ENCODE results near the gene CECR2.

The CECR2 gene

DNA sequence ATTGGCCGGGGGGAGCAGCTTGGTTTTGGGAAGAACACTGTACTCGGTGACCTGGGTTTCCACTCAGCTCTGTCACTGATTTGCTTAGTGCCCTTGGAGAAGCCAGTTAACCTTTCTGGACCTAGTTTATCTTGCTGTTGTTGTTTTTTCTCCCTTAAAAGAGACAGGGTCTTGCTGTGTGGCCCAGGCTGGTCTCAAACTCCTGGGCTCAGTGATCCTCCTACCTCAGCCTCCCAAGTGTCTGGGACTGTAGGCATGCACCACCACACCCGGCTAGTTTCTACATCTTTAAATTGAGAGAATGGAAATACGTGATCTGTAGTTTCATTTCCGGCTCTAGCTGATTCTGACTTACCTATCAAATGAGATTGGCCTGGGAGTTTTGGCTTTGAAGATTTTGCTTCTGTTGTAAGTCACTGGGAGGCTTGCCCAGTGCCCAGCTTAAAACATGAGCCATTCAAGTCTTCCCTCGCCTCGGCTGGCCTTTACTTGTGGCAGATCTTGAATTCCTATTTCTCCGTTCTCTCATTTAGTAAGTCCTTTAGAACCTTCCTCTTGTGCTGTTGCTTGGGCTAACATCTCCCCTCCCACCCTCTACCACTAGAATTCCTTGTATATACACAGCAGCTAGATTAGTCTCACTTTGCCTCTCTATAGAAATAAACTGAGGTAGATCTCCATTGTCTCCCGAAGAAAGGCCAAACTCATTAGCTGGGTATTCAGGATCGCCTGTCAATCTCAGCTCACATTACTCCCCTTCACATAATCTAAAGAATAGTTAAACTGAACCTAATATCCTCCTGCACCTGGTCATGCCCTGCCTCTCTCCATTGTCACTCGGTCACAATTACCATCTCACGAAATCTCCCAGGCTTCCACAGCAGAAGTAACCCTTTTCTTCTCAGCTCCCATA, 106.3 kb downstream of the CECR2 start:
- no peak overlapping the region for H3K4me3 ChIP-seq (ENCODE audit: low read depth, low read length)
- H3K4me1 ChIP-seq: no peaks in the 10 kb centered on the region; the same call in 1 of the 2 replicates
- TF ChIP-seq, protein P1, sequence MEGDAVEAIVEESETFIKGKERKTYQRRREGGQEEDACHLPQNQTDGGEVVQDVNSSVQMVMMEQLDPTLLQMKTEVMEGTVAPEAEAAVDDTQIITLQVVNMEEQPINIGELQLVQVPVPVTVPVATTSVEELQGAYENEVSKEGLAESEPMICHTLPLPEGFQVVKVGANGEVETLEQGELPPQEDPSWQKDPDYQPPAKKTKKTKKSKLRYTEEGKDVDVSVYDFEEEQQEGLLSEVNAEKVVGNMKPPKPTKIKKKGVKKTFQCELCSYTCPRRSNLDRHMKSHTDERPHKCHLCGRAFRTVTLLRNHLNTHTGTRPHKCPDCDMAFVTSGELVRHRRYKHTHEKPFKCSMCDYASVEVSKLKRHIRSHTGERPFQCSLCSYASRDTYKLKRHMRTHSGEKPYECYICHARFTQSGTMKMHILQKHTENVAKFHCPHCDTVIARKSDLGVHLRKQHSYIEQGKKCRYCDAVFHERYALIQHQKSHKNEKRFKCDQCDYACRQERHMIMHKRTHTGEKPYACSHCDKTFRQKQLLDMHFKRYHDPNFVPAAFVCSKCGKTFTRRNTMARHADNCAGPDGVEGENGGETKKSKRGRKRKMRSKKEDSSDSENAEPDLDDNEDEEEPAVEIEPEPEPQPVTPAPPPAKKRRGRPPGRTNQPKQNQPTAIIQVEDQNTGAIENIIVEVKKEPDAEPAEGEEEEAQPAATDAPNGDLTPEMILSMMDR (IDR thresholded peaks at IDR 0.05; ENCODE audit: low read depth, low read length): no peak
- no peaks in the 10 kb centered on the region for H3K36me3 ChIP-seq
- H3K27me3 ChIP-seq: no peaks in the 10 kb centered on the region; the same call in 1 of the 2 replicates
- no peaks in the 10 kb centered on the region for H3K9me3 ChIP-seq
- no peak for DNase-seq

DNA sequence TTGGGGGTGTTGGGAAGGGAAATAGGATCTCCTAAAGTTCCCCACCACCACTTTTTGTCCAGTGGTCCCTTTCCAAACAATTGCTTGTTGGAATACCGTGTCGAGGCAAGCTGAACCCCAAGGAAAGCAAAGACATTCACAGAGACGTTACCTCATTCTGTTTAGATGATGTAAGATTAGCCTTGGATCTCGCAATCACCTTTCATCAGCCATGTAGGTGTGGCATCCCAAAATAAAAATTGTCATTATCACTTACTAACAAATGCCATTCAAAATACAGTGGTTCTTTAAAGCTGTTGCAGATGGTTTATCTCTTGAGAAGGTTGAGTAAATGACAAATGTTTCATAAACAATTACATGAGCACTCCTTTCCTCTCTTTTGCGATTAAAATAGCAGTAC, 107.6 kb downstream of the CECR2 start:
- Histone ChIP-seq H3K27me3 (no peaks in the 10 kb centered on the region; the same call in 1 of the 2 replicates), H3K4me1 (no peaks in the 10 kb centered on the region; the same call in 1 of the 2 replicates), H3K36me3 (no peaks in the 10 kb centered on the region), H3K9me3 (no peaks in the 10 kb centered on the region), H3K4me3 (ENCODE audit: low read depth, low read length) (no peak overlapping the region; the same call in 1 of the 2 replicates)
- no peak for DNase-seq
- TF ChIP-seq, protein P1 (IDR thresholded peaks at IDR 0.05; ENCODE audit: low read depth, low read length): no peak

DNA sequence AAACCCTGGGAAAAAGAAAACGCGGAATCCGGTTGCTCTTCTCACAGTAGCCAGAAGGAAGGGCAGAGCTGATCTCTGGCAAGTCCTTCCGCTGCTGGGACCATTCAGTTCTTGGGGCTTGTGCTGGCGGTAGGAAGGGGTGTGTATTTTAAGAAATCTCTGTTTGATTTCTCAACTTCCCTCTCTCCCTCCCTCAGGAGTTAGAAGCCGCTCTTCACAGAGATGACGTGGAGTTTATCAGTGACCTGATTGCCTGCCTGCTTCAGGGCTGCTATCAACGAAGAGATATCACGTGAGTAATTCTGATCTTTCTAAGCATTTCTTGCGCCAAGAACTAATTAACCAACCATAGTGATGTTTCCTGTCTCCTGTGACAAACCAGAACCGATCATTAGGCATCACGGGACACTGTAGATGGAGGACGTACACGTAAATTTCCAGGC, 108.2 kb downstream of the CECR2 start:
- DNase-seq: no peak
- no peaks in the 10 kb centered on the region for H3K9me3 ChIP-seq
- no peaks in the 10 kb centered on the region; the same call in 1 of the 2 replicates for H3K4me1 ChIP-seq
- H3K4me3 ChIP-seq (ENCODE audit: low read depth, low read length): peak overlapping the region; percentile 29
- no peaks in the 10 kb centered on the region; the same call in 1 of the 2 replicates for H3K27me3 ChIP-seq
- H3K36me3 ChIP-seq: no peaks in the 10 kb centered on the region
- TF ChIP-seq, protein P1 (IDR thresholded peaks at IDR 0.05; ENCODE audit: low read depth, low read length): no peak

DNA sequence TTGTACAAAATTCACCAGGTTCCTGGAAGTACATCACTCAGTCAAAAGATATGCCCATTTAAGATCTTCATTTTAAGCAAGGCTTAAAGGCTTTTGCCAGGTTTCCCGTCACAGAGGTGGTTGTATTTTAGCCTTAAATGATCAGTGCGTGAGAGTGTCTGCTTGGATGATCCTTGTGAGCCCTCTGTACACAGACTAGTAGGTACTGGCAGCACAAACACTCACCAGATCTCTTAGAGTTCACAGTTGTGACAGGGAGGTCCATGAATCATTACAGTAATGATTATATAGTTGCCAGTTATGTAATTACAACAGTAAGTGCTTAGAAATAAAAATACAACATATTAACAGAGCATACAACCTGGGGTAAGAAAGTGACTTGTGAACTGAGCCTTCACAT, 109.9 kb downstream of the CECR2 start:
- Histone ChIP-seq H3K4me1 (no peaks in the 10 kb centered on the region; the same call in 1 of the 2 replicates), H3K9me3 (no peaks in the 10 kb centered on the region), H3K4me3 (ENCODE audit: low read depth, low read length) (no peak overlapping the region), H3K27me3 (no peaks in the 10 kb centered on the region; the same call in none of the 2 replicates), H3K36me3 (no peaks in the 10 kb centered on the region)
- TF ChIP-seq, protein P1 (IDR thresholded peaks at IDR 0.05; ENCODE audit: low read depth, low read length): no peak
- no peak for DNase-seq

DNA sequence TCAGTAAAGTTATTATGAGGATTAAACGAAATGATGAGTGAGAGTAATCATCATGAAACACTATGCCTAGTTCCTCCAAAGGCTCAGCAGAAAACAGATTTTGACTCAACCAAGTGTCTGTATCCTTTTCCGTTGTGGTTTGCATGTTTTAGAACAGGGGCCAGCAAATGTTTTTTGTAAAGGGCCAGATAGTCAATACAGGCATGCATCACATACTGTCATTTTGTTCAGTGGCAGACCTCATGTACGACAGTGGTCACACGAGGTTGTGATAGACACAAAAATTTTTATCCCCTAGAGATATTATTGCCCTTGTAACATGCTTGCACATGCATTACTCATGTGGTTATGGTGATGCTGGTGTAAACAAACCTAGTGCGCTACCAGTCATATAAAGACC, 112.2 kb downstream of the CECR2 start:
- H3K4me3 ChIP-seq (ENCODE audit: low read depth, low read length): no peak overlapping the region
- TF ChIP-seq, protein P1 (IDR thresholded peaks at IDR 0.05; ENCODE audit: low read depth, low read length): no peak
- no peaks in the 10 kb centered on the region for H3K36me3 ChIP-seq
- peaks cover 3% of the 10 kb centered on the region for H3K27me3 ChIP-seq
- H3K9me3 ChIP-seq: no peaks in the 10 kb centered on the region
- no peak for DNase-seq
- no peaks in the 10 kb centered on the region; the same call in 1 of the 2 replicates for H3K4me1 ChIP-seq

Measured in BE2C (cell line).